Measurements from ENCODE around the gene NEU1.

- no peak for TF ChIP-seq RBBP5 (IDR thresholded peaks at IDR 0.05; ENCODE audit: borderline replicate concordance, low read depth, low read length)
- TF ChIP-seq CTCF (IDR thresholded peaks at IDR 0.05; ENCODE audit: control extremely low read depth in 1 of 3, insufficient read depth in 1 of 3, low read depth in 1 of 3, low read length in 3 of 3): no peak
- TF ChIP-seq MAX (IDR thresholded peaks at IDR 0.05): no peak
- TF ChIP-seq POLR2A (IDR thresholded peaks at IDR 0.05; ENCODE audit: control extremely low read depth in 1 of 2, low read depth in 2 of 2, low read length in 2 of 2): peak in 1 of 2 experiments; percentile 30; a peak in 1 of 3 replicates
- no peak for TF ChIP-seq TCF12 (IDR thresholded peaks at IDR 0.05; ENCODE audit: low read depth, low read length)
- no peak for TF ChIP-seq BACH1 (IDR thresholded peaks at IDR 0.05; ENCODE audit: low read length)
- TF ChIP-seq GTF2F1 (IDR thresholded peaks at IDR 0.05; ENCODE audit: borderline replicate concordance, low read depth, low read length): no peak
- no peak for TF ChIP-seq CEBPB (IDR thresholded peaks at IDR 0.05; ENCODE audit: low read depth, low read length)
- no peak for TF ChIP-seq RFX5 (IDR thresholded peaks at IDR 0.05; ENCODE audit: borderline replicate concordance, low read depth, low read length)
- no peak for TF ChIP-seq E2F6 (IDR thresholded peaks at IDR 0.05)
- no peak for TF ChIP-seq EP300 (IDR thresholded peaks at IDR 0.05; ENCODE audit: borderline replicate concordance in 1 of 2, low read depth in 2 of 2, low read length in 2 of 2)
- no peak for TF ChIP-seq CREB1 (IDR thresholded peaks at IDR 0.05)
Measured at GRCh38 chr6:31826793-31827285, 35.8 kb downstream of the NEU1 start.
